Germinal center (tissue), 1 donor: Measurements from ENCODE around the gene RTEL1.
A peak's percentile ranks its signal among the peaks of the same experiment; 100 is the strongest.
"Not testable (repeated sequence)": the region's sequence is repeated elsewhere in the genome, so short reads cannot be mapped to it uniquely, and the experiment has no call there.

Source experiments
- DNase-seq: peaks from one replicate; pipeline ENCODE4 v3.0.0; 2012; ENCODE audit warnings: mixed read lengths, low spot score

The RTEL1 gene

GRCh38 chr20:63657937-63658748, at the start of gene RTEL1:
TSS of gene RTEL1 (plus strand) at chr20:63658312. CDS start at chr20:63659403, 1,091 bp downstream.
- DNase-seq, result peak; percentile 92

GRCh38 chr20:63610581-63611435, 47.3 kb upstream of the RTEL1 start:
- DNase-seq, result no peak

GRCh38 chr20:63611646-63612045, 46.5 kb upstream of the RTEL1 start:
- no peak for DNase-seq

- DNase-seq, result no peak
These were observed 45.7 kb upstream of the RTEL1 start for GRCh38 chr20:63612276-63612931.

- not testable (repeated sequence) for DNase-seq
These were observed 44.1 kb upstream of the RTEL1 start for GRCh38 chr20:63613863-63614594.

- DNase-seq, result no peak
These were observed 40.8 kb upstream of the RTEL1 start for GRCh38 chr20:63617092-63617875.

GRCh38 chr20:63617876-63618265, 40.2 kb upstream of the RTEL1 start:
- DNase-seq, result no peak

- no peak for DNase-seq
These were observed 39.7 kb upstream of the RTEL1 start for GRCh38 chr20:63618291-63618980.

GRCh38 chr20:63619086-63619485, 39.0 kb upstream of the RTEL1 start:
- DNase-seq, result no peak

GRCh38 chr20:63619505-63619904, 38.6 kb upstream of the RTEL1 start:
- DNase-seq, result no peak

GRCh38 chr20:63620991-63621390, 37.1 kb upstream of the RTEL1 start:
- no peak for DNase-seq

GRCh38 chr20:63622096-63622495, 36.0 kb upstream of the RTEL1 start:
- DNase-seq, result no peak

- DNase-seq, result no peak
These were observed 35.4 kb upstream of the RTEL1 start for GRCh38 chr20:63622732-63623131.

- no peak for DNase-seq
These were observed 33.6 kb upstream of the RTEL1 start for GRCh38 chr20:63624486-63624885.

- DNase-seq, result peak; percentile 40
These were observed 32.2 kb upstream of the RTEL1 start for GRCh38 chr20:63625771-63626423.

- peak; percentile 79 for DNase-seq
These were observed 31.5 kb upstream of the RTEL1 start, which contains the start of gene GMEB2 for GRCh38 chr20:63626424-63627128. TSS of gene GMEB2 (minus strand) at chr20:63627101. CDS start at chr20:63619397, 7,704 bp downstream.

- DNase-seq, result peak; percentile 97
These were observed 30.9 kb upstream of the RTEL1 start for GRCh38 chr20:63627129-63627750.

GRCh38 chr20:63627751-63628245, 30.3 kb upstream of the RTEL1 start:
- no peak for DNase-seq
